Endothelial cell (in vitro differentiated cells): ENCODE results near the gene NEIL3. TPM values are rescaled to one million over a fixed set of nuclear protein-coding genes. Genes with fewer than 3 reads are reported as not detected.
"Not testable (repeated sequence)": the region's sequence is repeated elsewhere in the genome, so short reads cannot be mapped to it uniquely, and the experiment has no call there.

Experiments used
- DNase-seq: peaks from one replicate; pipeline ENCODE4 v3.0.0; 2021; ENCODE audit warnings: low spot score
- H3K27ac Mint-ChIP-seq: one replicate; pipeline ENCODE4 v1.8.0; 2021; ENCODE audit warnings: mixed read lengths, inconsistent platforms; ENCODE audit not compliant: unreplicated experiment
- H3K27me3 Mint-ChIP-seq: one replicate; pipeline ENCODE4 v1.8.0; 2021; ENCODE audit warnings: mild to moderate bottlenecking, moderate library complexity, mixed read lengths, inconsistent platforms; ENCODE audit not compliant: unreplicated experiment
- H3K36me3 Mint-ChIP-seq: one replicate; pipeline ENCODE4 v1.8.0; 2021; ENCODE audit warnings: mild to moderate bottlenecking, low read depth, mixed read lengths, inconsistent platforms; ENCODE audit not compliant: unreplicated experiment
- H3K4me1 Mint-ChIP-seq: one replicate; pipeline ENCODE4 v1.8.0; 2021; ENCODE audit warnings: mild to moderate bottlenecking, mixed read lengths, inconsistent platforms; ENCODE audit not compliant: unreplicated experiment
- H3K4me3 Mint-ChIP-seq: one replicate; pipeline ENCODE4 v1.8.0; 2021; ENCODE audit warnings: mild to moderate bottlenecking, mixed read lengths, inconsistent platforms; ENCODE audit not compliant: unreplicated experiment
- H3K9me3 Mint-ChIP-seq: one replicate; pipeline ENCODE4 v1.8.0; 2021; ENCODE audit warnings: mixed read lengths, inconsistent platforms; ENCODE audit not compliant: unreplicated experiment
- total RNA-seq: library from RNA; stranded (reverse); fragmentation: NEBNext Ultra II Directional; extraction: Animal tissue kit (Norgen Biotek cat#: 25700); gene quantifications from one replicate; pipeline ENCODE4 v1.2.1, GENCODE V29; 2021; ENCODE audit not compliant: unreplicated experiment
- TF ChIP-seq, protein P1 (sequence below): fragments of 200-600 bp; sonication (generic); IDR thresholded peaks from one replicate; pipeline ENCODE4 v1.5.0; 2021; ENCODE audit warnings: antibody characterized with exemption; ENCODE audit not compliant: unreplicated experiment

Gene NEIL3
- total RNA-seq, 1 donor from 2014 or later, result 1.7 TPM

DNA sequence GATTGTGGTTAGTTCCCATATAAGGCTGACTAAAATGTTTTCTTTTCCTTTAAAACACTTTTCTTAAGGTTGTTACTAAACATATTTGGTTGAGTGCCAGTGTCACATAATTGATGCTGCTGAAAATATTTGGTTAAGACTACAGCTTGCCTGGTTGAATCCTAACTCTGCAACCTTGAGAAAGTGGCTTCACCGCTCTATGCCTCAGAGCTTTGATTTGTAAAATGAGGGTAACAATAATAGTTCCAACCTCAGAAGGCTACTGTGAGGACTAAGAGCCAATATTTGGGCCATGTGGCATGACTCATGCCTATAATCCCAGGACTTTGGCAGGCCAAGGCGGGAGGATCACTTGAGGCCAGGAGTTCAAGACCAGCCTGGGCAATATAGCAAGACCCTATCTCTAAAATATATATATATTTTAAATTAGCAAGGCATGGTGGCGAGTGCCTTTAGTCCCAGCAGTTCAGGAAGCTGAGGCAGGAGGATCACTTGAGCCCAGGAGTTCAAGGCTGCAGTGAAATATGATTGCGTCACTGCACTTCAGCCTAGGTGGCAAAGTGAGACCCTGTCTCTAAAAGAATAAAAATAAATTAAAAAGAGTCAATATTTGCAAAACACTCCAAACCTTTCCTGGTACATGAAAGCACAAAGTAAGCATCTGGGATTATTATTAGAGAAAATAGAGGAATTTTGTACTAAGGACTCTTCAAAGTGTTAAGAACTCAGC lies 7.1 kb upstream of the NEIL3 start:
- no peak overlapping the region for H3K4me3 Mint-ChIP-seq
- no peaks in the 10 kb centered on the region for H3K9me3 Mint-ChIP-seq
- DNase-seq, result no peak
- TF ChIP-seq, protein P1, sequence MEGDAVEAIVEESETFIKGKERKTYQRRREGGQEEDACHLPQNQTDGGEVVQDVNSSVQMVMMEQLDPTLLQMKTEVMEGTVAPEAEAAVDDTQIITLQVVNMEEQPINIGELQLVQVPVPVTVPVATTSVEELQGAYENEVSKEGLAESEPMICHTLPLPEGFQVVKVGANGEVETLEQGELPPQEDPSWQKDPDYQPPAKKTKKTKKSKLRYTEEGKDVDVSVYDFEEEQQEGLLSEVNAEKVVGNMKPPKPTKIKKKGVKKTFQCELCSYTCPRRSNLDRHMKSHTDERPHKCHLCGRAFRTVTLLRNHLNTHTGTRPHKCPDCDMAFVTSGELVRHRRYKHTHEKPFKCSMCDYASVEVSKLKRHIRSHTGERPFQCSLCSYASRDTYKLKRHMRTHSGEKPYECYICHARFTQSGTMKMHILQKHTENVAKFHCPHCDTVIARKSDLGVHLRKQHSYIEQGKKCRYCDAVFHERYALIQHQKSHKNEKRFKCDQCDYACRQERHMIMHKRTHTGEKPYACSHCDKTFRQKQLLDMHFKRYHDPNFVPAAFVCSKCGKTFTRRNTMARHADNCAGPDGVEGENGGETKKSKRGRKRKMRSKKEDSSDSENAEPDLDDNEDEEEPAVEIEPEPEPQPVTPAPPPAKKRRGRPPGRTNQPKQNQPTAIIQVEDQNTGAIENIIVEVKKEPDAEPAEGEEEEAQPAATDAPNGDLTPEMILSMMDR, result no peak
- H3K27ac Mint-ChIP-seq, result no peak overlapping the region
- no peaks in the 10 kb centered on the region for H3K27me3 Mint-ChIP-seq
- no peaks in the 10 kb centered on the region for H3K4me1 Mint-ChIP-seq
- H3K36me3 Mint-ChIP-seq, result no peaks in the 10 kb centered on the region

DNA sequence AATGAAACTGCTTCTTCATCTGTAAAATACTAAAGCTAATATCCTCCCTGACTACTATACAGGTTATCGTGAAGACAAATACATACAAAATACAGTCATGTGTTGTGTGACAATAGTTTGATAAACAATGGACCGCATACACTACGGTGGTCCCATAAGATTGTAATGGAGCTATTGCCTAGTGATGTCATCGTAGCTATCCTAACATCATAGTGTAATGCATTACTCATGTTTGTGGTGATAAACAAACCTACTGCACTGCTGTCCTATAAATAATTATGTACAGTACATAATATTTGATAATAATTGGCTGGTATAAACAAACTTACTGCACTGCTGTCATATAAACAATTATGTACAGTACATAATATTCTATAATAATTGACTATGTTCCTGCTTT lies 5.6 kb upstream of the NEIL3 start:
- Mint-ChIP-seq H3K27me3 (no peaks in the 10 kb centered on the region), H3K9me3 (no peaks in the 10 kb centered on the region), H3K27ac (no peak overlapping the region), H3K4me3 (no peak overlapping the region), H3K4me1 (no peaks in the 10 kb centered on the region), H3K36me3 (no peaks in the 10 kb centered on the region)
- TF ChIP-seq, protein P1, result no peak
- no peak for DNase-seq

DNA sequence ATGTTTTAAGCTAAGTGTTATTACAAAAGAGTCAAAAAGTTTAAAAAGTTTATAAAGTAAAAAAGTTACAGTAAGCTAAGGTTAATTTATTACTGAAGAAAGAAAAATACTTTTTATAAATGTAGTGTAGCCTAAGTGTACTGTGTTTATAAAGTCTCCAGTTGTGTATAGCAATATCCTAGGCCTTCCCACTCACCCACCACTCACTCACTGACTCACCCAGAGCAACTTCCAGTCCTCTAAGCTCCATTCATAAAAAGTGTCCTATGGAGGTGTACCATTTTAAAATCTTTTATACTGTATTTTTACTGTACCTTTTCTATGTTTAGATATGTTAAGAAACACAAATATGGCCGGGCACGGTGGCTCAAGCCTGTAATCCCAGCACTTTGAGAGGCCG lies 4.8 kb upstream of the NEIL3 start:
- not testable (repeated sequence) for H3K4me3 Mint-ChIP-seq, DNase-seq, H3K27ac Mint-ChIP-seq

DNA sequence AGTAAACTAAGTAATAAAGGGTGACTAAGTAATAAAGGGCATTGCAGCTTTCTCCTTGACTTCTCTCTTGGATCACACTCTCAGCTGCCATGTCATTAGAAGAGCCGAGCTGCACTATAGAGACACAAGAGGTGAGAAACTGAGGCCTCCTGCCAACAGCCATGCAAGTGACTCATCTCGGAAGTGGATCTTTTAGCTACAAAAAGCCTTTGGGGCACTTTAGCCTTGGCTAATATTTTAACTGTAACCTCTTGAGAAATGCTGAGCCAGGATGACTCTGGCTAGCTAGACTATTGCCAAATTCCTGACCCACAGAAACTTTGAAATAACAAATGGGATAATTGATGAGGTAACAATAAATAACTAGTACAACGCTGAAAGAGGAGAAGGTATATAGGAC lies 1.5 kb upstream of the NEIL3 start:
- Mint-ChIP-seq H3K9me3 (no peaks in the 10 kb centered on the region), H3K4me1 (peaks cover 2% of the 10 kb centered on the region), H3K4me3 (no peak overlapping the region), H3K36me3 (no peaks in the 10 kb centered on the region), H3K27me3 (peaks cover 2% of the 10 kb centered on the region), H3K27ac (no peak overlapping the region)
- TF ChIP-seq, protein P1, result no peak
- DNase-seq, result no peak

More for the DNA sequence above, 4.8 kb upstream of the NEIL3 start:
- H3K36me3 Mint-ChIP-seq, H3K4me1 Mint-ChIP-seq, H3K9me3 Mint-ChIP-seq, H3K27me3 Mint-ChIP-seq: not testable (repeated sequence)

DNA sequence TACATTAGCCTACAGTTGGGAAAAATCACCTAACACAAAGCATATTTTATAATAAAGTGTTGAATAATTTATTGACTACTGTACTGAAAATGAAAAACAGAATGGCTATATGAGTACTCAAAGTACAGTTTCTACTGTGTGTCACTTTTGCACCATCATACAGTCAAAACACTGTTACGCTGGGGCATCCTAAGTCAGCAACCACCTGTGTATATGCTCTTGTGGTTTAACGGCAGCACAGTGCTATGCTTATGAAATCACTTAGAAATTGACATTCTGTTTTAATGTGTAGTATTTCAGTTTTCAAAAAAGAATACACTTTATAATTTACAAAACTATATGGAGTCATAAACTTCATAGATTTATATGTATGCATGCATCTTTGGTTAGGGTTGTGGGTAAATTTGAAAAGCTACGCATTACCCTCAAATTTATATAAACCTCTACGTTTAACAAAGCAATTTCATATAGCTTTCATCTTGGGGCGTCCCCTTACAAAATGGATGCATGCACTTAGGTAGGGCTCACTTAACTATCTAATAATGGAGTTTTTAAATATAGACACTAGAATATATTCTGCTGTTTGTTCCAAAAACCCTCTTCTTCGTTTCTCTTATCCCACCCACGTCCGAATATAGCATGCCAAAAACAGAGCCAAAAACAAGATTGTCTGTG lies 690 bp upstream of the NEIL3 start:
- no peaks in the 10 kb centered on the region for H3K9me3 Mint-ChIP-seq
- no peaks in the 10 kb centered on the region for H3K36me3 Mint-ChIP-seq
- no peak overlapping the region for H3K27ac Mint-ChIP-seq
- H3K27me3 Mint-ChIP-seq, result peaks cover 2% of the 10 kb centered on the region
- TF ChIP-seq, protein P1, result no peak
- no peak for DNase-seq
- peak overlapping the region; percentile 94 for H3K4me3 Mint-ChIP-seq
- H3K4me1 Mint-ChIP-seq, result peaks cover 2% of the 10 kb centered on the region
